Omental fat pad (tissue), 4 donors: Measurements from ENCODE around the gene FGF11. TPM values are rescaled to one million over a fixed set of nuclear protein-coding genes. Genes with fewer than 3 reads are reported as not detected.

Experiments
- ATAC-seq: fragments of 150-250 bp; one replicate; pipeline ENCODE4 v1.9.1; 2016; ENCODE audit warnings: mild to moderate bottlenecking, moderate library complexity; ENCODE audit not compliant: low FRiP score
- DNase-seq: peaks from one replicate; pipeline ENCODE4 v3.0.0-alpha.2; 2019; ENCODE audit warnings: low spot score
- total RNA-seq, 4 donors: library from RNA; depleted of rRNA; stranded (reverse); fragments of >200 nt; gene quantifications; one replicate each; pipeline ENCODE4 v1.1.0, GENCODE V29; 2016
- TF ChIP-seq, protein P1 (sequence below), 3 donors: fragments of 450-650 bp; IDR thresholded peaks; one replicate each; pipeline ENCODE4 v1.5.1; 2016 to 2017; ENCODE audit warnings: antibody characterized with exemption in 3 of 3, mild to moderate bottlenecking in 3 of 3, moderate library complexity in 2 of 3

The FGF11 gene
- total RNA-seq, 4 donors from 2014 or later, result 0.72 to 1.9 (median 1.7) TPM

DNA sequence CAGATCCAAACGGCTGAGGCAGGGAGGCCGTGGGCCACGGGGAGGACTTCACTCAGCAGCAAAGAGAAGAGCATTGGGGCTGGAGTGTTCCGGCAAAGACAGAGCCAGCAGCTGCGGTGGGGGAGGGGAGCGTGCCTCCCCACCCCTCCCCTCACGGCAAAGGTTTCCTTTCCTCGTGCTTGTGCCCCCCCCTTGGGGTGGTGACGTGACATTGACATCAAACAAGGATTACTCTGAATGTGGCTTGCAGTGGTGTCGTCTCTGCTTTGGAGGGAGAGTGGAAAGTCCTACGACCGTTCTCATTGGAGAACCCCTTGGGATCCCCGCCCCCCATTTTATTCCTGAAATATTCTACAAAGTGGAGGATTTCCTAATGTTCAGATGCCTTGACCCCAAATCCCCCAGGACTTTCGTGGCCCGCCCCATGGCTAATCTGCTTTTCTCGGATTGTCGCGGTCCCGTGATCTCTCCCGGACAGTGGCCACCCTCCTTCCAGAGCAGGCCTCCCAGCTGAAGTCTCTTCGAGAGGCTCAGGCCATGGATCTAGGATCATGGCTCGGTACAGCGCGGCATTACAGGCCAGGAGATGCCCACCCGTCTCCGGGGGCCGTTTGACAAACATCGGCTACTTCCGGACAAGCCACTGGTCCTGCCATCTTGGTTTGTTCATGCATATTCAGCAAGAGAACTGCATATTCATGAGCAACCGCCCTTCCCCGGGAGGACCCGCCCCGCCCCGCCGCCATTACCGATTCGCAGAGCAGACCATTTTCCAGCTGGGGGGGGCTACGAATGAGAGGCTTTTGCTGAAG, 44.1 kb downstream of the FGF11 start:
- ATAC-seq, result peak; percentile 63
- DNase-seq, result peak; percentile 87
- TF ChIP-seq, protein P1, sequence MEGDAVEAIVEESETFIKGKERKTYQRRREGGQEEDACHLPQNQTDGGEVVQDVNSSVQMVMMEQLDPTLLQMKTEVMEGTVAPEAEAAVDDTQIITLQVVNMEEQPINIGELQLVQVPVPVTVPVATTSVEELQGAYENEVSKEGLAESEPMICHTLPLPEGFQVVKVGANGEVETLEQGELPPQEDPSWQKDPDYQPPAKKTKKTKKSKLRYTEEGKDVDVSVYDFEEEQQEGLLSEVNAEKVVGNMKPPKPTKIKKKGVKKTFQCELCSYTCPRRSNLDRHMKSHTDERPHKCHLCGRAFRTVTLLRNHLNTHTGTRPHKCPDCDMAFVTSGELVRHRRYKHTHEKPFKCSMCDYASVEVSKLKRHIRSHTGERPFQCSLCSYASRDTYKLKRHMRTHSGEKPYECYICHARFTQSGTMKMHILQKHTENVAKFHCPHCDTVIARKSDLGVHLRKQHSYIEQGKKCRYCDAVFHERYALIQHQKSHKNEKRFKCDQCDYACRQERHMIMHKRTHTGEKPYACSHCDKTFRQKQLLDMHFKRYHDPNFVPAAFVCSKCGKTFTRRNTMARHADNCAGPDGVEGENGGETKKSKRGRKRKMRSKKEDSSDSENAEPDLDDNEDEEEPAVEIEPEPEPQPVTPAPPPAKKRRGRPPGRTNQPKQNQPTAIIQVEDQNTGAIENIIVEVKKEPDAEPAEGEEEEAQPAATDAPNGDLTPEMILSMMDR (IDR thresholded peaks at IDR 0.05), result no peak

DNA sequence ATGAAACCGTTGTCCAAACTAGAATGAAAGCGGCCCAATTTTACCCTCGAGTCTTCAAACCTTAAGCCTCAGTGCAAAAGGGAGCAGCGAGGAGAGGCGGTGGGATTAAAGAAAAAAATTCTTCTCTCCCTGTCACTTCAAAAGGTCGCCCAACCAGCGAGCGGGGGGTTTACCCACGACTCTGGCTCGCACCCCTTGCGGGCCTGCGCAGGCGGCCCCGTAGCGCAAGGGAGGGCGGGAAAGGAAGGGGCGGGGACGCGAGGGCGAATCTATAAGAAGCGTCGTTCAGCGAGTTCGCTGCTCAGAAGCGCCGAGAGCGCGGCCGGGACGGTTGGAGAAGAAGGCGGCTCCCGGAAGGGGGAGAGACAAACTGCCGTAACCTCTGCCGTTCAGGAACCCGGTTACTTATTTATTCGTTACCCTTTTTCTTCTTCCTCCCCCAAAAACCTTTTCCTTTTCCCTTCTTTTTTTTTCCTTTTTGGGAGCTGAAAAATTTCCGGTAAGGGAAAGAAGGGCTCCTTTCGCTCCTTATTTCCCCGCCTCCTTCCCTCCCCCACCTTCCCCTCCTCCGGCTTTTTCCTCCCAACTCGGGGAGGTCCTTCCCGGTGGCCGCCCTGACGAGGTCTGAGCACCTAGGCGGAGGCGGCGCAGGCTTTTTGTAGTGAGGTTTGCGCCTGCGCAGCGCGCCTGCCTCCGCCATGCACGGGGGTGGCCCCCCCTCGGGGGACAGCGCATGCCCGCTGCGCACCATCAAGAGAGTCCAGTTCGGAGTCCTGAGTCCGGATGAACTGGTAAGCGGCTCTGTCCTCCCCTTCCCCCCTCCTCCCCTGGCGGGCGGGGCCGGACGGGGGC, 45.0 kb downstream of the FGF11 start, which contains the start of gene POLR2A:
POLR2A (plus strand) TSS at position 300 of the 852 bp plus-strand sequence.
- TF ChIP-seq, protein P1 (IDR thresholded peaks at IDR 0.05), result no peak
- peak; percentile 87 for ATAC-seq
- peak; percentile 92 for DNase-seq

GRCh38 chr17:7484919-7485377, 45.6 kb downstream of the FGF11 start:
- ATAC-seq, result no peak
- no peak for DNase-seq
- TF ChIP-seq, protein P1 (IDR thresholded peaks at IDR 0.05), result no peak

DNA sequence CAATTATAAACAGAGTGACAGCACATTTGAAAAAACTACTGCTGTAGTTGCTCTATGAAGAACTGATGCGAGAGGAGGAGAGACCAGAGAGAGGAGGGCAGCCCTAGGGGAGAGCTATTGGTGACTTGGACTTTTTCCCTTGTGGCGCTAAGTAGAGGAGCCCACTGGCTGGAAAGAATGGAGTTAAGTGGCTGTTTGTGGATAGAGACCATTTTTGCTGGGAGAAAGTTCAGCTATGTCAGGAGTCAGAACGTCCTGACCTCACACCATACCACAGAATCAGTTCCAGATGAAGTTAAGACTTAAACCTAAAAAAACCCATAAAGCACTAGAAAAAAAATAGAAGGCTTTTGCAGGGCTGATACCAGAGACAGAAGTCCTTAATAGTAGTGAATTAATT, 46.9 kb downstream of the FGF11 start:
- TF ChIP-seq, protein P1 (IDR thresholded peaks at IDR 0.05), result no peak
- ATAC-seq, result no peak
- no peak for DNase-seq

DNA sequence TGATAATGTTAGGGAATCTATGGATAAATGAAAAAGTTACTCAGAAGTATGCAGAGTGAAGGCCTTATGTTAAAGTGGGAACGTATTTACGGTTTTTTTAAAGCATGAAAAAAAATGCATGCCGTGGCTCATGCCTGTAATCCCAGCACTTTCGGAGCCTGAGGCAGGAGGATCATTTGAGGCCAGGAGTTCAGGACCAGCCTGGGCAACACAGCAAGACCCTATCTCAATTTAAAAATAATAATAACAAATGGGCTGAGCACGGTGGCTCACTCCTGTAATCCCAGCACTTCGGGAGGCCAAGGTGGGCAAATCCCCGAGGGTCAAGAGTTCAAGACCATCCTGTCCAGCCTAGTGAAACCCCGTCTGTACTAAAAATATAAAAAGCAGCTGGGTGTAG, 50.8 kb downstream of the FGF11 start:
- TF ChIP-seq, protein P1 (IDR thresholded peaks at IDR 0.05), result no peak
- ATAC-seq (no peak), DNase-seq (no peak)

DNA sequence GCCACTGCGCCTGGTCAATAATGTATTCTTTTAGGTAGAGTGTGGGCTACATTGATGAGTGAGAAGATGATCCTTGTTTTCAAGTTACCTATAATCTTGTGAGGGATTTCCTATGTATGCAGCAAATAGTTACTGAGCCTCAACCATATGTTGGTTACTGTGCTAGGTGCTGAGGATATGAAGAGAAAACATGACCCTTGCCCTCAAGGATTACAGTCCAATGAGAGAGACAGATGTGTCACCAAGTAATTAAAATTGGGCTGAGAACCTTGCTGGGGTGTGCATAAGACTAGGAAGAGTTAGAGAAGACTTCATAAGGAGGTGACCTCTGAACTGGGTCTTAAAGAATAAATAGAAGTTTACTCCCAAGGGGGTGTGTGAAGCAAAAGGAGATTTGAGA, 52.3 kb downstream of the FGF11 start:
- TF ChIP-seq, protein P1 (IDR thresholded peaks at IDR 0.05), result no peak
- ATAC-seq (no peak), DNase-seq (no peak)
